Stomach (tissue), 9 donors: ENCODE measurements around the gene ITGAE. TPM values are rescaled to one million over a fixed set of nuclear protein-coding genes. Genes with fewer than 3 reads are reported as not detected.
"Not testable (repeated sequence)": the region's sequence is repeated elsewhere in the genome, so short reads cannot be mapped to it uniquely, and the experiment has no call there.

Experiments used
- DNase-seq, 2 donors: peaks; one replicate each; pipeline versions ENCODE4 v3.0.0 to v3.0.0-alpha.2; 2013 to 2019
- H3K27ac ChIP-seq, 5 donors: fragments of 200-600 bp in 4 of 5; sonication (generic) in 4 of 5; one replicate each; pipeline ENCODE4 v1.5.1; 2013 to 2019; ENCODE audit warnings: mild to moderate bottlenecking in 1 of 5, moderate library complexity in 1 of 5
- H3K27me3 ChIP-seq, 3 donors: fragments of 200-600 bp; sonication (generic); one replicate each; pipeline ENCODE4 v1.5.1; 2017 to 2019; ENCODE audit warnings: mixed run types in 1 of 3
- H3K36me3 ChIP-seq, 4 donors: fragments of 200-600 bp; sonication (generic); 1 replicate in 3 of 4; 2 replicates in 1 of 4; pipeline ENCODE4 v1.5.1; 2016 to 2019
- H3K4me1 ChIP-seq, 4 donors: fragments of 200-600 bp; sonication (generic); one replicate each; pipeline ENCODE4 v1.5.1; 2016 to 2019
- H3K4me3 ChIP-seq, 4 donors: fragments of 200-600 bp; sonication (generic) in 3 of 4; one replicate each; pipeline ENCODE4 v1.5.1; 2016 to 2019; ENCODE audit warnings: mild to moderate bottlenecking in 1 of 4
- H3K9me3 ChIP-seq, 4 donors: fragments of 200-600 bp; sonication (generic); one replicate each; pipeline ENCODE4 v1.5.1; 2016 to 2019
- EP300 ChIP-seq: sonication (generic); formaldehyde crosslinking; IDR thresholded peaks from one replicate; pipeline ENCODE4 v1.6.1; 2017; ENCODE audit warnings: antibody characterized with exemption
- POLR2A ChIP-seq, 4 donors: fragments of 450-650 bp; IDR thresholded peaks; one replicate each; pipeline ENCODE4 v1.6.1; 2016; ENCODE audit warnings: antibody characterized with exemption in 4 of 4, control low read depth in 2 of 4, mild to moderate bottlenecking in 1 of 4, moderate library complexity in 1 of 4
- POLR2AphosphoS5 ChIP-seq, 3 donors: sonication (generic); formaldehyde crosslinking; IDR thresholded peaks; one replicate each; pipeline ENCODE4 v1.6.1; 2016; ENCODE audit warnings: antibody characterized with exemption in 3 of 3
- WGBS, 5 donors: extraction: QIAGEN DNeasy Blood & Tissue Kit in 3 of 5; methylation state at CpG; one replicate each; pipeline versions ENCODE4 v1.1.5 to v1.1.7; 2013 to 2018; 5-methylcytosine and 5-hydroxymethylcytosine counted together
- intact Hi-C: fragments of 100-400 bp; cut with DNase I; formaldehyde crosslinking; loops from one replicate; pipeline ENCODE4 v1.15.1; 2023; ENCODE audit warnings: low total_unique reads
- polyA plus RNA-seq, 3 donors: library from polyadenylated mRNA; stranded (reverse); fragments of 200-250 nt; gene quantifications; one replicate each; pipeline ENCODE4 v1.2.3, GENCODE V29; 2013
- total RNA-seq, 5 donors: library from RNA; depleted of rRNA; stranded (reverse); fragments of >200 nt; gene quantifications; one replicate each; pipeline versions ENCODE4 v1.1.0 to v1.2.3, GENCODE V29; 2014 to 2016
- TF ChIP-seq, protein P1 (sequence below), 7 experiments: fragments of 450-650 bp in 4 of 7; fragments of 200-600 bp in 3 of 7; sonication (generic) in 3 of 7; IDR thresholded peaks; one replicate each; pipeline ENCODE4 v1.5.1; 2016 to 2019; ENCODE audit warnings: antibody characterized with exemption in 7 of 7, control low read depth in 2 of 7, mild to moderate bottlenecking in 1 of 7
- donor health status: healthy with polysubstance abuse.
- donor health status: Bipolar disorder and iron deficiency.
- donor health status: healthy.

Gene ITGAE
- total and polyA plus RNA-seq, 8 donors = 4.5 to 66.8 (median 31.0) TPM

DNA sequence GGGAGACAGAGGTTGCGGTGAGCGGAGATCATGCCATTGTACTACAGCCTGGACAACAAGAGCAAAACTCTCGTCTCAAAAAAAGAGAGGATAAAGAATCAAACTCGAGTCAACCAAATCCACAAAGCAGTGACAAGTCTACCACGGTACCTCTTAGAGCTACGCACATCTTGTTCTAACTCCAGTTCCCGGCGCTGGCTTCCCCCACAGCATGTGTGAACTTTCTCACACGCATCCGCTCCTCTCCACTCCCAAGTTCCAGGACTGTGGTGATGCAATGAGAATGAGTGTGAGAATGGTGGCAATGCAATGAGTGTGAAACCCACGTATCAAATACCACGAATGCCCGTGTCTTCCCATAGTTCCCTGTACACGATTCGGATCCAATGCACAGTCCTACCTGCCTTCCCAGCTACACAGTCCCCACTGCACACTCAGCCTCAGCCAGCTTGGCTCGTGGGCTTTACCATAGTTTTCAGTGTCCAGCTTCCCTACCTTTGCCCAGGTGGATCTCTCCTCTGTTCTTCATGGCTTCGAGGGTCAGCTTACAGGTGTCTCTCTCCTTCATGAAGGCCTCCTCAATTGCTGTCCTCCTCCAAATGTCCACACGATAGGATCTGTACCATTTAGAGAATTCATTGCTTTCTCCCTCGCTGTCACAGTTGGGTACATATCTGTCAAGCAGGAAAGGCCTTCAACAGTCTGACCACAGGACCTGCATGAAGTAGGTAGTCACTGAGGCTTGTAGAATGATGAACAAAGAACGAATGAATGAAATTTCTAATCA, 95.9 kb downstream of the ITGAE start:
- H3K4me3 ChIP-seq = no peak overlapping the region
- WGBS, 5 donors = 83 to 88% (median 85%) methylated on average over 20 of the region's 20 CpGs
- no peaks in the 10 kb centered on the region for H3K9me3 ChIP-seq
- no peaks in the 10 kb centered on the region for H3K4me1 ChIP-seq
- H3K27ac ChIP-seq = no peak overlapping the region
- no peak for DNase-seq
- no peaks in the 10 kb centered on the region for H3K27me3 ChIP-seq
- TF ChIP-seq, protein P1, sequence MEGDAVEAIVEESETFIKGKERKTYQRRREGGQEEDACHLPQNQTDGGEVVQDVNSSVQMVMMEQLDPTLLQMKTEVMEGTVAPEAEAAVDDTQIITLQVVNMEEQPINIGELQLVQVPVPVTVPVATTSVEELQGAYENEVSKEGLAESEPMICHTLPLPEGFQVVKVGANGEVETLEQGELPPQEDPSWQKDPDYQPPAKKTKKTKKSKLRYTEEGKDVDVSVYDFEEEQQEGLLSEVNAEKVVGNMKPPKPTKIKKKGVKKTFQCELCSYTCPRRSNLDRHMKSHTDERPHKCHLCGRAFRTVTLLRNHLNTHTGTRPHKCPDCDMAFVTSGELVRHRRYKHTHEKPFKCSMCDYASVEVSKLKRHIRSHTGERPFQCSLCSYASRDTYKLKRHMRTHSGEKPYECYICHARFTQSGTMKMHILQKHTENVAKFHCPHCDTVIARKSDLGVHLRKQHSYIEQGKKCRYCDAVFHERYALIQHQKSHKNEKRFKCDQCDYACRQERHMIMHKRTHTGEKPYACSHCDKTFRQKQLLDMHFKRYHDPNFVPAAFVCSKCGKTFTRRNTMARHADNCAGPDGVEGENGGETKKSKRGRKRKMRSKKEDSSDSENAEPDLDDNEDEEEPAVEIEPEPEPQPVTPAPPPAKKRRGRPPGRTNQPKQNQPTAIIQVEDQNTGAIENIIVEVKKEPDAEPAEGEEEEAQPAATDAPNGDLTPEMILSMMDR (IDR thresholded peaks at IDR 0.05) = no peak
- TF ChIP-seq POLR2A (IDR thresholded peaks at IDR 0.05) (no peak), POLR2AphosphoS5 (IDR thresholded peaks at IDR 0.05) (no peak), EP300 (no peak)
- no peaks in the 10 kb centered on the region for H3K36me3 ChIP-seq
- intact Hi-C loops = no loop called here

DNA sequence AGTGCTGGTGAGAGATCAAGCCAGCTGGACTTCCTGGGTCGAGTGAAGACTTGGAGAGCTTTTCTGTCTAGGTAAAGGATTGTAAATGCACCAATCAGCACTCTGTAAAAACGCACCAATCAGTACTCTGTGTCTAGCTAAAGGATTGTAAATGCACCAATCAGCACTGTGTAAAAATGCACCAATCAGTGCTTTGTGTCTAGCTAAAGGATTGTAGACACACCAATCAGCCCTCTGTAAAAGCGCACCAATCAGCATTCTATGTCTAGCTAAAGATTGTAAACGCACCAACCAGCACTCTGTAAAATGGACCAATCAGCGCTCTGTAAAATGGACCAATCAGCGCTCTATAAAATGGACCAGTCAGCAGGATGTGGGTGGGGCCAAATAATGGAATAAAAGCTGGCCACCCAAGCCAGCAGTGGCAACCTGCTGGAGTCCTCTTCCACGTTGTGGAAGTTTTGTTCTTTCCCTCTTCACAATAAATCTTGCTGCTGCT, 98.9 kb downstream of the ITGAE start:
- intact Hi-C loops, H3K4me3 ChIP-seq, H3K4me1 ChIP-seq, DNase-seq, H3K27ac ChIP-seq, H3K36me3 ChIP-seq: not testable (repeated sequence)
- Histone ChIP-seq H3K9me3 (peaks cover 0 to 13% (median 10%) of the 10 kb centered on the region in 4 donors), H3K27me3 (peaks cover 0 to 16% (median 5%) of the 10 kb centered on the region in 3 donors)
- 82 to 92% (median 84%) methylated on average over 7 of the region's 7 CpGs for WGBS, 5 donors

DNA sequence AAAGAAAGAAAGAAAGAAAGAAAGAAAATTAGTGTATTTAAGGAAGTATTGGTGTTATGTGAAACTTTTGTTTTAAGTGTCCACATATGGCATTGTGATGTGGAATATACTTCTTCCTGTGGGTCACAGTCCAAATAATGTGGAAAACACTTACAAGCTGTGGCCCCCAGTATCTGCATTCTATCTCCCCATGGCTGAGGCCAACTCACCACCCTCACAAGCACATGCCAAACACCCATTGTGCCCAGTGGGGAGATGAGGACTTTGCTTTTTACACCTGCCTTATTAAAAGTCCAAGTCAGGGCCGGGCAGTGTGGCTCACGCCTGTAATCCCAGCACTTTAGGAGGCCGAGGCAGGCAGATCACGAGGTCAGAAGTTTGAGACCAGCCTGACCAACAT, 101.0 kb downstream of the ITGAE start:
- 85 to 93% (median 89%) methylated on average over 4 of the region's 4 CpGs for WGBS, 5 donors
- peaks cover 14 to 21% (median 20%) of the 10 kb centered on the region in 4 donors for H3K4me1 ChIP-seq
- no peak for DNase-seq
- H3K4me3 ChIP-seq = no peak overlapping the region
- H3K27me3 ChIP-seq = peaks cover 0 to 37% (median 27%) of the 10 kb centered on the region in 3 donors
- TF ChIP-seq EP300 = no peak
- TF ChIP-seq, protein P1 (IDR thresholded peaks at IDR 0.05) = no peak
- no peak for TF ChIP-seq POLR2AphosphoS5 (IDR thresholded peaks at IDR 0.05)
- no peak for TF ChIP-seq POLR2A (IDR thresholded peaks at IDR 0.05)
- intact Hi-C loops = no loop called here
- H3K9me3 ChIP-seq = peaks cover 0 to 13% (median 10%) of the 10 kb centered on the region in 4 donors
- no peak overlapping the region for H3K27ac ChIP-seq
- no peaks in the 10 kb centered on the region for H3K36me3 ChIP-seq

DNA sequence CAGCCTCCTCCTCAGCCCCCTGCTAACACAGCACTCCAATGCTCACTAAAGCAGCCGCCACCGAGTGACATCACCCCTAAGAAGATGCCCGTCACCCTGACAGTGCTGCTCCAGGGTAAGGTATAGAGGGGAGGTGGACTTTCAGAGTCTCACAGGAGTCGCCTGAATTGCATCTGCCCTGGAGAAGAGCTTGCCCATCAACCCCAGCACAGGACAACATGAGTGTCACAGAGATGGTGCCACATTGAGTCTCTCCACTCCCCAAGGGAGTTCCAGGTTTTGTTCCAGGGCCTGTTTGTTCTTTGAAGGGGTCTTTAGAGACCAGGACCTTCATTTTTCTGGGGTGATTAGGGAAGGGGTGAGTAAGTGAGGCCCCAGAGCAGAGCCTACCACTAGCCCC, 102.8 kb downstream of the ITGAE start:
- WGBS, 5 donors = 75 to 88% (median 80%) methylated on average over 2 to 4 of the region's 4 CpGs
- Histone ChIP-seq H3K27me3 (peaks cover 0 to 56% (median 32%) of the 10 kb centered on the region in 3 donors), H3K4me3 (no peak overlapping the region), H3K4me1 (peaks cover 16 to 27% (median 23%) of the 10 kb centered on the region in 4 donors), H3K9me3 (peaks cover 0 to 13% (median 10%) of the 10 kb centered on the region in 4 donors), H3K27ac (no peak overlapping the region), H3K36me3 (no peaks in the 10 kb centered on the region)
- no peak for DNase-seq
- TF ChIP-seq POLR2AphosphoS5 (IDR thresholded peaks at IDR 0.05) (no peak), EP300 (no peak), POLR2A (IDR thresholded peaks at IDR 0.05) (no peak)
- TF ChIP-seq, protein P1 (IDR thresholded peaks at IDR 0.05) = no peak
- intact Hi-C loops = no loop called here

DNA sequence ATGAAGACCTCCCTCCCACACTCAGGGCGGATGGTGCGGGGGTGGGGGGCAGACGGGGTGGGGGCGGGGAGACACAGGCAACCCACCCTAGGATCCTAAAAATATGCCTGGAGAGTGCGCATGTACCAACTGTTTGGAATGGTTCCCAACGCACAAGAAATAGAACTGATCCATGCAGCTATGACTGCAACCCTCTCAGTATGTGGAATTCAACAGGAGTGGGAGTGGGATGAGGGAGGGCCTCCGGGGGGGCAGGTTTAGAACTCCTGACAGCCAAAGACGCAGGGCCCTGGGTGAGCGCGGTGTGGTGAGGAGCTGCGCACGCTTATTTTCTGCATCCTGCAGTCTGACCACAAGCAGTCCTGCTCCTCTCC, 103.9 kb downstream of the ITGAE start:
- Histone ChIP-seq H3K36me3 (no peaks in the 10 kb centered on the region), H3K4me1 (peaks cover 16 to 27% (median 23%) of the 10 kb centered on the region in 4 donors), H3K27me3 (peaks cover 0 to 64% (median 32%) of the 10 kb centered on the region in 3 donors), H3K9me3 (peaks cover 0 to 13% (median 10%) of the 10 kb centered on the region in 4 donors), H3K27ac (no peak overlapping the region), H3K4me3 (no peak overlapping the region)
- DNase-seq = no peak
- TF ChIP-seq POLR2A (IDR thresholded peaks at IDR 0.05) = no peak
- TF ChIP-seq EP300 = no peak
- TF ChIP-seq, protein P1 (IDR thresholded peaks at IDR 0.05) = no peak
- TF ChIP-seq POLR2AphosphoS5 (IDR thresholded peaks at IDR 0.05) = no peak
- WGBS, 5 donors = 51 to 66% (median 54%) methylated on average over 9 to 12 of the region's 12 CpGs
- intact Hi-C loops = no loop called here
